H9 (cell line): ENCODE measurements around the gene SP4. TPM values are rescaled to one million over a fixed set of nuclear protein-coding genes. Genes with fewer than 3 reads are reported as not detected.

ENCODE experiments used
- DNase-seq: peaks from one replicate; pipeline ENCODE4 v3.0.0-alpha.2; 2017
- H2AFZ ChIP-seq: one replicate; pipeline ENCODE4 v1.6.1; 2013; ENCODE audit warnings: mild to moderate bottlenecking, low read length, control low read depth, moderate library complexity
- H2AK5ac ChIP-seq: 2 replicates; pipeline ENCODE4 v1.6.1; 2013; ENCODE audit warnings: low read length, control low read depth, mixed read lengths; ENCODE audit not compliant: insufficient read length
- H2BK120ac ChIP-seq: one replicate; pipeline ENCODE4 v1.6.1; 2013; ENCODE audit warnings: low read depth, mild to moderate bottlenecking, low read length, control low read depth, inconsistent platforms; ENCODE audit not compliant: poor library complexity, severe bottlenecking
- H2BK12ac ChIP-seq: 2 replicates; pipeline ENCODE4 v1.6.1; 2013; ENCODE audit warnings: low read length, control low read depth, mixed read lengths, low read depth; ENCODE audit not compliant: insufficient read length
- H2BK15ac ChIP-seq: 2 replicates; pipeline ENCODE4 v1.6.1; 2013; ENCODE audit warnings: low read depth, low read length, control low read depth
- H2BK20ac ChIP-seq: one replicate; pipeline ENCODE4 v1.6.1; 2013; ENCODE audit warnings: low read depth, mild to moderate bottlenecking, low read length, control low read depth, inconsistent platforms; ENCODE audit not compliant: poor library complexity, severe bottlenecking
- H2BK5ac ChIP-seq: 2 replicates; pipeline ENCODE4 v1.6.1; 2013; ENCODE audit warnings: low read length, control low read depth, mixed read lengths; ENCODE audit not compliant: insufficient read length
- H3K14ac ChIP-seq: 2 replicates; pipeline ENCODE4 v1.6.1; 2013; ENCODE audit warnings: low read length, control low read depth; ENCODE audit not compliant: insufficient read depth
- H3K18ac ChIP-seq: 2 replicates; pipeline ENCODE4 v1.6.1; 2013; ENCODE audit warnings: low read depth, mild to moderate bottlenecking, mixed read lengths, low read length, control low read depth; ENCODE audit not compliant: insufficient read length
- H3K23ac ChIP-seq: 2 replicates; pipeline ENCODE4 v1.6.1; 2013; ENCODE audit warnings: low read length, control low read depth, mixed read lengths, low read depth; ENCODE audit not compliant: insufficient read length
- H3K23me2 ChIP-seq: 2 replicates; pipeline ENCODE4 v1.6.1; 2013; ENCODE audit warnings: low read depth, mild to moderate bottlenecking, mixed read lengths, low read length, control low read depth; ENCODE audit not compliant: insufficient read length, poor library complexity, severe bottlenecking
- H3K27ac ChIP-seq: 2 replicates; pipeline ENCODE4 v1.5.1; 2013; ENCODE audit warnings: low read length, control low read depth, mixed read lengths, low read depth; ENCODE audit not compliant: insufficient read length
- H3K27me3 ChIP-seq: 2 replicates; pipeline ENCODE4 v1.6.1; 2013; ENCODE audit warnings: low read length, control low read depth, inconsistent platforms; ENCODE audit not compliant: insufficient read depth
- H3K4ac ChIP-seq: 2 replicates; pipeline ENCODE4 v1.6.1; 2013; ENCODE audit warnings: low read depth, mild to moderate bottlenecking, control low read depth, inconsistent platforms, low read length, moderate library complexity
- H3K4me1 ChIP-seq: 2 replicates; pipeline ENCODE4 v1.6.1; 2013; ENCODE audit warnings: low read length, control low read depth, inconsistent platforms; ENCODE audit not compliant: insufficient read depth
- H3K4me2 ChIP-seq: 2 replicates; pipeline ENCODE4 v1.6.1; 2013; ENCODE audit warnings: low read length, control low read depth, mixed read lengths; ENCODE audit not compliant: insufficient read length, insufficient read depth
- H3K56ac ChIP-seq: 2 replicates; pipeline ENCODE4 v1.6.1; 2013; ENCODE audit warnings: low read depth, mild to moderate bottlenecking, mixed read lengths, low read length, control low read depth; ENCODE audit not compliant: insufficient read length
- H3K79me1 ChIP-seq: 2 replicates; pipeline ENCODE4 v1.6.1; 2013; ENCODE audit warnings: low read depth, mild to moderate bottlenecking, moderate library complexity, low read length, control low read depth, inconsistent platforms; ENCODE audit not compliant: insufficient read depth, poor library complexity, severe bottlenecking
- H3K79me2 ChIP-seq: 2 replicates; pipeline ENCODE4 v1.6.1; 2013; ENCODE audit warnings: low read length, control low read depth, inconsistent platforms; ENCODE audit not compliant: insufficient read depth
- H3K9ac ChIP-seq: 2 replicates; pipeline ENCODE4 v1.6.1; 2013; ENCODE audit warnings: low read length, control low read depth, mixed read lengths; ENCODE audit not compliant: insufficient read length; ENCODE audit errors: extremely low read depth
- H3K9me3 ChIP-seq: one replicate; pipeline ENCODE4 v1.6.1; 2013; ENCODE audit warnings: low read depth, low read length, inconsistent platforms; ENCODE audit not compliant: control insufficient read depth
- H3T11ph ChIP-seq: one replicate; pipeline ENCODE4 v1.6.1; 2013; ENCODE audit warnings: mild to moderate bottlenecking, low read length, control low read depth, inconsistent platforms
- H4K20me1 ChIP-seq: one replicate; pipeline ENCODE4 v1.6.1; 2013; ENCODE audit not compliant: control insufficient read depth, insufficient read length, insufficient read depth
- H4K5ac ChIP-seq: 2 replicates; pipeline ENCODE4 v1.6.1; 2013; ENCODE audit warnings: low read depth, mild to moderate bottlenecking, mixed read lengths, low read length, control low read depth; ENCODE audit not compliant: insufficient read length
- H4K8ac ChIP-seq: replicated peaks from 2 replicates; pipeline ENCODE4 v1.6.1; 2013; ENCODE audit warnings: low read length, control low read depth, mixed read lengths, low read depth; ENCODE audit not compliant: insufficient read length
- H4K91ac ChIP-seq: 2 replicates; pipeline ENCODE4 v1.6.1; 2013; ENCODE audit warnings: low read depth, mild to moderate bottlenecking, moderate library complexity, mixed read lengths, low read length, control low read depth; ENCODE audit not compliant: insufficient read length
- H3K27ac Mint-ChIP-seq, 3 experiments: 2 replicates in 2 of 3; 3 replicates in 1 of 3; pipeline ENCODE4 v1.8.0; 2020 to 2021; ENCODE audit warnings: mixed read lengths in 3 of 3, mild to moderate bottlenecking in 1 of 3, moderate library complexity in 1 of 3
- H3K27me3 Mint-ChIP-seq: 2 replicates; pipeline ENCODE4 v1.8.0; 2021; ENCODE audit warnings: low read depth, mild to moderate bottlenecking, moderate library complexity, mixed read lengths
- H3K36me3 Mint-ChIP-seq, 3 experiments: 2 replicates in 2 of 3; 3 replicates in 1 of 3; pipeline ENCODE4 v1.8.0; 2020 to 2021; ENCODE audit warnings: low read depth in 3 of 3, mixed read lengths in 3 of 3; ENCODE audit not compliant: insufficient read depth in 1 of 3
- H3K4me1 Mint-ChIP-seq, 2 experiments: 2 replicates each; pipeline ENCODE4 v1.8.0; 2020; ENCODE audit warnings: mixed read lengths in 2 of 2
- H3K4me3 Mint-ChIP-seq, 2 experiments: 2 replicates in 1 of 2; 3 replicates in 1 of 2; pipeline ENCODE4 v1.8.0; 2020 to 2021; ENCODE audit warnings: mild to moderate bottlenecking in 2 of 2, mixed read lengths in 2 of 2, moderate library complexity in 1 of 2
- H3K9me3 Mint-ChIP-seq, 2 experiments: 2 replicates in 1 of 2; 3 replicates in 1 of 2; pipeline ENCODE4 v1.8.0; 2020; ENCODE audit warnings: mild to moderate bottlenecking in 2 of 2, mixed read lengths in 2 of 2, moderate library complexity in 1 of 2
- WGBS: extraction: QIAGEN DNeasy Blood & Tissue Kit; methylation state at CpG from one replicate; pipeline ENCODE4 v1.1.7; 2013; ENCODE audit warnings: missing lambda C conversion rate, low lambda C conversion rate, mixed read lengths; ENCODE audit not compliant: insufficient read length; ENCODE audit errors: extremely low coverage; 5-methylcytosine and 5-hydroxymethylcytosine counted together
- total RNA-seq: library from RNA; stranded (reverse); gene quantifications from 2 replicates; pipeline ENCODE4 v1.2.1, GENCODE V29; 2021
- TF ChIP-seq, protein P1 (sequence below): fragments of 200-600 bp; sonication (generic); conservative IDR thresholded peaks from 3 replicates; pipeline ENCODE4 v1.8.0; 2021; ENCODE audit warnings: antibody characterized with exemption, mild to moderate bottlenecking

SP4 gene
- total RNA-seq, 1 experiment from 2014 or later: 19.4 TPM

DNA sequence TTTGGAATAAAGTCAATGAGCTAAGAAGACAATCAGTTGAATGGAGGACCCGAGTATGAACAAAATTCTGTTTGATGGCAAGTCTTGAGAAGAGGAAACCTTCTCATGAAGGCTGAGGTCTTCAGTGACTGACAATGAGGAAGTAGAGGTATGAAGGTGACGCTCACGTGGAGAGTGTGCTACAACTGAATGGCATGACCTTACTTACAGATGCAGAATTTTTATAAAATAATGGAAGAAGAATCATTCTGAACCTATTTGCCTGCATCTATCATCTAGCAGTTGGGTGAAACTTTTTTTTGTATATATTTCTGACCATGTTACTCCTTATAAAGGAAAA, 19.4 kb upstream of the SP4 start:
- no peak for DNase-seq
- H3K79me2 ChIP-seq: no peaks in the 10 kb centered on the region
- no peak overlapping the region for H3K9ac ChIP-seq
- TF ChIP-seq, protein P1, sequence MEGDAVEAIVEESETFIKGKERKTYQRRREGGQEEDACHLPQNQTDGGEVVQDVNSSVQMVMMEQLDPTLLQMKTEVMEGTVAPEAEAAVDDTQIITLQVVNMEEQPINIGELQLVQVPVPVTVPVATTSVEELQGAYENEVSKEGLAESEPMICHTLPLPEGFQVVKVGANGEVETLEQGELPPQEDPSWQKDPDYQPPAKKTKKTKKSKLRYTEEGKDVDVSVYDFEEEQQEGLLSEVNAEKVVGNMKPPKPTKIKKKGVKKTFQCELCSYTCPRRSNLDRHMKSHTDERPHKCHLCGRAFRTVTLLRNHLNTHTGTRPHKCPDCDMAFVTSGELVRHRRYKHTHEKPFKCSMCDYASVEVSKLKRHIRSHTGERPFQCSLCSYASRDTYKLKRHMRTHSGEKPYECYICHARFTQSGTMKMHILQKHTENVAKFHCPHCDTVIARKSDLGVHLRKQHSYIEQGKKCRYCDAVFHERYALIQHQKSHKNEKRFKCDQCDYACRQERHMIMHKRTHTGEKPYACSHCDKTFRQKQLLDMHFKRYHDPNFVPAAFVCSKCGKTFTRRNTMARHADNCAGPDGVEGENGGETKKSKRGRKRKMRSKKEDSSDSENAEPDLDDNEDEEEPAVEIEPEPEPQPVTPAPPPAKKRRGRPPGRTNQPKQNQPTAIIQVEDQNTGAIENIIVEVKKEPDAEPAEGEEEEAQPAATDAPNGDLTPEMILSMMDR: no peak
- H3K27me3 ChIP-seq: no peaks in the 10 kb centered on the region
- H3K27ac ChIP-seq: no peak overlapping the region
- H3K4me2 ChIP-seq: no peak overlapping the region
- peaks cover 2 to 5% of the 10 kb centered on the region in 2 experiments; a peak in 4 of 5 replicates for H3K9me3 Mint-ChIP-seq
- no peak overlapping the region for H2AK5ac ChIP-seq
- no peak overlapping the region for H2BK20ac ChIP-seq
- no peak overlapping the region for H2BK120ac ChIP-seq
- H3K23ac ChIP-seq: no peak overlapping the region
- H4K91ac ChIP-seq: no peak overlapping the region
- H2BK5ac ChIP-seq: no peak overlapping the region
- H3K4me1 ChIP-seq: no peaks in the 10 kb centered on the region; the same call in 1 of the 2 replicates
- no peak overlapping the region for H4K5ac ChIP-seq
- H3K4me1 Mint-ChIP-seq: peaks cover 14 to 15% of the 10 kb centered on the region in 2 experiments
- no peak overlapping the region for H3K14ac ChIP-seq
- no peak overlapping the region for H4K8ac ChIP-seq
- no peaks in the 10 kb centered on the region for H3K9me3 ChIP-seq
- H3K56ac ChIP-seq: no peak overlapping the region
- no peak overlapping the region for H3K4ac ChIP-seq
- H3K27me3 Mint-ChIP-seq: no peaks in the 10 kb centered on the region
- H2BK12ac ChIP-seq: no peak overlapping the region
- WGBS: no CpG with 5 or more reads among the region's 3 CpGs
- H4K20me1 ChIP-seq: no peaks in the 10 kb centered on the region
- H2BK15ac ChIP-seq: no peak overlapping the region
- no peaks in the 10 kb centered on the region for H3K79me1 ChIP-seq
- H3K36me3 Mint-ChIP-seq: no peaks in the 10 kb centered on the region
- no peak overlapping the region for H3K18ac ChIP-seq
- H3T11ph ChIP-seq: no peak overlapping the region
- no peaks in the 10 kb centered on the region for H3K23me2 ChIP-seq
- H2AFZ ChIP-seq: no peak overlapping the region
- no peak overlapping the region for H3K27ac Mint-ChIP-seq
- no peak overlapping the region for H3K4me3 Mint-ChIP-seq
